ENCODE results near the gene COL28A1. TPM values are rescaled to one million over a fixed set of nuclear protein-coding genes. Genes with fewer than 3 reads are reported as not detected.
"Not testable (repeated sequence)": the region's sequence is repeated elsewhere in the genome, so short reads cannot be mapped to it uniquely, and the experiment has no call there.

COL28A1 gene
- polyA plus RNA-seq, 3 donors: not detected

DNA sequence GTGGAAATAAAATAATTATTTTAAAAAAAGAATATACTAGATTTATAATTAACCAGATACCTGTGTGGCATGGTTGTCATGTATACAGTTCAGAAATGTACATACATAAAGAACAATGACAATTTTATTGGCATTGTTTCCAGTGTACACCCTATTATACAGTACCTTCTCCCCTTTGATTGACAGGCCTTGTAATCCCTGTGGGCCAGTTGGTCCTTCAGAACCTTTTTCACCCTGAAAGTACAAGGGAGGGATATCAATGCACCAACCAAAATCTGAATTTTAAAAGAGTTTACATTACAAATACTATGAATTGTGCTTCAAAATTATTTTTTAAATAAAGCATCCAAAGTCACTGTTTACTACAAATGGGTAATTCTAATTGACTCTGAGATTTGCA lies 61.2 kb downstream of the COL28A1 start:
- no peak overlapping the region for H3K4me3 Mint-ChIP-seq
- H3K4me1 Mint-ChIP-seq: no peaks in the 10 kb centered on the region
- Histone ChIP-seq H3K9me3 (replicated peaks in 1 of 2; ENCODE audit: control insufficient read depth in 1 of 2, insufficient read depth in 1 of 2, low read length in 2 of 2) (peaks cover 0 to 13% of the 10 kb centered on the region in 2 donors), H3K79me2 (ENCODE audit: insufficient read depth, low read length) (no peaks in the 10 kb centered on the region), H2AFZ (ENCODE audit: insufficient read depth, low read depth, low read length, poor library complexity, severe bottlenecking) (no peak overlapping the region), H3K36me3 (replicated peaks in 1 of 2; ENCODE audit: control insufficient read depth in 1 of 2, insufficient read depth in 2 of 2, low read length in 2 of 2) (no peaks in the 10 kb centered on the region), H4K20me1 (ENCODE audit: insufficient read depth, low read length) (no peaks in the 10 kb centered on the region), H3K4me2 (replicated peaks; ENCODE audit: extremely low read depth, low read length, poor library complexity, severe bottlenecking) (no peak overlapping the region), H3K4me1 (ENCODE audit: control insufficient read depth in 1 of 2, insufficient read depth in 2 of 2, low read length in 2 of 2) (no peaks in the 10 kb centered on the region), H3K4me3 (replicated peaks in 1 of 3; ENCODE audit: low read depth in 2 of 3, low read length in 3 of 3) (no peak overlapping the region), H3K27me3 (ENCODE audit: control insufficient read depth in 2 of 2, insufficient read depth in 2 of 2, low read length in 2 of 2) (no peaks in the 10 kb centered on the region), H3K9ac (ENCODE audit: insufficient read depth, low read length, poor library complexity, severe bottlenecking) (no peak overlapping the region), H3K27ac (ENCODE audit: low read depth in 1 of 2, low read length in 2 of 2) (no peak overlapping the region)
- H3K9me3 Mint-ChIP-seq: peaks cover 0 to 12% (median 7%) of the 10 kb centered on the region in 7 donors
- TF ChIP-seq, protein P1, sequence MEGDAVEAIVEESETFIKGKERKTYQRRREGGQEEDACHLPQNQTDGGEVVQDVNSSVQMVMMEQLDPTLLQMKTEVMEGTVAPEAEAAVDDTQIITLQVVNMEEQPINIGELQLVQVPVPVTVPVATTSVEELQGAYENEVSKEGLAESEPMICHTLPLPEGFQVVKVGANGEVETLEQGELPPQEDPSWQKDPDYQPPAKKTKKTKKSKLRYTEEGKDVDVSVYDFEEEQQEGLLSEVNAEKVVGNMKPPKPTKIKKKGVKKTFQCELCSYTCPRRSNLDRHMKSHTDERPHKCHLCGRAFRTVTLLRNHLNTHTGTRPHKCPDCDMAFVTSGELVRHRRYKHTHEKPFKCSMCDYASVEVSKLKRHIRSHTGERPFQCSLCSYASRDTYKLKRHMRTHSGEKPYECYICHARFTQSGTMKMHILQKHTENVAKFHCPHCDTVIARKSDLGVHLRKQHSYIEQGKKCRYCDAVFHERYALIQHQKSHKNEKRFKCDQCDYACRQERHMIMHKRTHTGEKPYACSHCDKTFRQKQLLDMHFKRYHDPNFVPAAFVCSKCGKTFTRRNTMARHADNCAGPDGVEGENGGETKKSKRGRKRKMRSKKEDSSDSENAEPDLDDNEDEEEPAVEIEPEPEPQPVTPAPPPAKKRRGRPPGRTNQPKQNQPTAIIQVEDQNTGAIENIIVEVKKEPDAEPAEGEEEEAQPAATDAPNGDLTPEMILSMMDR (IDR thresholded peaks at IDR 0.05): no peak
- DNase-seq: no peak
- no peaks in the 10 kb centered on the region for H3K27me3 Mint-ChIP-seq (ENCODE audit: low read depth in 3 of 3)
- intact Hi-C loops (cut with micrococcal nuclease): no loop called here
- H3K36me3 Mint-ChIP-seq: no peaks in the 10 kb centered on the region
- H3K27ac Mint-ChIP-seq: no peak overlapping the region

DNA sequence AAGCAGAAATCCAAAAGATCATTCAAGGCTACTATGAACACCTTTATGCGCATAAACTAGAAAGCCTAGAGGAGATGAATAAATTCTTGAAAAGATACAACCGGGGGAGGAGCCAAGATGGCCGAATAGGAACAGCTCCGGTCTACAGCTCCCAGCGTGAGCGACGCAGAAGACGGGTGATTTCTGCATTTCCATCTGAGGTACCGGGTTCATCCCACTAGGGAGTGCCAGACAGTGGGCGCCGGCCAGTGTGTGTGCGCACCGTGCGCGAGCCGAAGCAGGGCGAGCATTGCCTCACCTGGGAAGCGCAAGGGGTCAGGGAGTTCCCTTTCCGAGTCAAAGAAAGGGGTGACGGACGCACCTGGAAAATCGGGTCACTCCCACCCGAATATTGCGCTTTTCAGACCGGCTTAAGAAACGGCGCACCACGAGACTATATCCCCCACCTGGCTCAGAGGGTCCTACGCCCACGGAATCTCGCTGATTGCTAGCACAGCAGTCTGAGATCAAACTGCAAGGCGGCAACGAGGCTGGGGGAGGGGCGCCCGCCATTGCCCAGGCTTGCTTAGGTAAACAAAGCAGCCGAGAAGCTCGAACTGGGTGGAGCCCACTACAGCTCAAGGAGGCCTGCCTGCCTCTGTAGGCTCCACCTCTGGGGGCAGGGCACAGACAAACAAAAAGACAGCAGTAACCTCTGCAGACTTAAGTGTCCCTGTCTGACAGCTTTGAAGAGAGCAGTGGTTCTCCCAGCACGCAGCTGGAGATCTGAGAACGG lies 70.5 kb downstream of the COL28A1 start:
- H3K36me3 ChIP-seq (replicated peaks in 1 of 2; ENCODE audit: control insufficient read depth in 1 of 2, insufficient read depth in 2 of 2, low read length in 2 of 2); H3K4me1 ChIP-seq (ENCODE audit: control insufficient read depth in 1 of 2, insufficient read depth in 2 of 2, low read length in 2 of 2); H2AFZ ChIP-seq (ENCODE audit: insufficient read depth, low read depth, low read length, poor library complexity, severe bottlenecking); H3K79me2 ChIP-seq (ENCODE audit: insufficient read depth, low read length); H3K4me1 Mint-ChIP-seq; H3K27me3 Mint-ChIP-seq (ENCODE audit: low read depth in 3 of 3); DNase-seq; H4K20me1 ChIP-seq (ENCODE audit: insufficient read depth, low read length); H3K27me3 ChIP-seq (ENCODE audit: control insufficient read depth in 2 of 2, insufficient read depth in 2 of 2, low read length in 2 of 2); H3K4me3 ChIP-seq (replicated peaks in 1 of 3; ENCODE audit: low read depth in 2 of 3, low read length in 3 of 3); H3K36me3 Mint-ChIP-seq; H3K4me3 Mint-ChIP-seq; H3K4me2 ChIP-seq (replicated peaks; ENCODE audit: extremely low read depth, low read length, poor library complexity, severe bottlenecking); H3K27ac ChIP-seq (ENCODE audit: low read depth in 1 of 2, low read length in 2 of 2); H3K9ac ChIP-seq (ENCODE audit: insufficient read depth, low read length, poor library complexity, severe bottlenecking); intact Hi-C loops (cut with micrococcal nuclease); H3K27ac Mint-ChIP-seq: not testable (repeated sequence)
- peaks cover 0 to 19% of the 10 kb centered on the region in 2 donors for H3K9me3 ChIP-seq (replicated peaks in 1 of 2; ENCODE audit: control insufficient read depth in 1 of 2, insufficient read depth in 1 of 2, low read length in 2 of 2)
- peaks cover 13 to 26% (median 20%) of the 10 kb centered on the region in 7 donors for H3K9me3 Mint-ChIP-seq
- 100% methylated on average over 6 of the region's 39 CpGs for WGBS (ENCODE audit: insufficient coverage)
